Measurements from ENCODE around the gene SSH2.

DNA sequence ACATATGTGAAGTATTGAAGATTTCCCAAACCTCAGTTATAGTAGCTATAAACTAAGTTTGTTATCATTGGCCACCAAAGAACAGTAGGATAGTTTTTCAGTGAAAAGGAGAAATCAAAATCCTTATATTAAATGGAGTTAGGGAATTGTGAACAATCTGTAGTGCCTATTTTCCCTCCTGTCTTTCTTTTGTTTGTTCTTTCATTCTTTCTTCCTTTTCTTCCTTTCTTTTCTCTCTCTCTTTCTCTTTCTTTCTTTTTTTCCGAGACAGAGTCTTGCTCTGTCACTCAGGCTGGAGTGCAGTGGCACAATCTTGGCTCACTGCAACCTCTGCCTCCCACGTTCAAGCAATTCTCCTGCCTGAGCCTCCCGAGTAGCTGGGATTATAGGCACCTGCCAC, 48.8 kb downstream of the SSH2 start:
- TF ChIP-seq, protein P1, sequence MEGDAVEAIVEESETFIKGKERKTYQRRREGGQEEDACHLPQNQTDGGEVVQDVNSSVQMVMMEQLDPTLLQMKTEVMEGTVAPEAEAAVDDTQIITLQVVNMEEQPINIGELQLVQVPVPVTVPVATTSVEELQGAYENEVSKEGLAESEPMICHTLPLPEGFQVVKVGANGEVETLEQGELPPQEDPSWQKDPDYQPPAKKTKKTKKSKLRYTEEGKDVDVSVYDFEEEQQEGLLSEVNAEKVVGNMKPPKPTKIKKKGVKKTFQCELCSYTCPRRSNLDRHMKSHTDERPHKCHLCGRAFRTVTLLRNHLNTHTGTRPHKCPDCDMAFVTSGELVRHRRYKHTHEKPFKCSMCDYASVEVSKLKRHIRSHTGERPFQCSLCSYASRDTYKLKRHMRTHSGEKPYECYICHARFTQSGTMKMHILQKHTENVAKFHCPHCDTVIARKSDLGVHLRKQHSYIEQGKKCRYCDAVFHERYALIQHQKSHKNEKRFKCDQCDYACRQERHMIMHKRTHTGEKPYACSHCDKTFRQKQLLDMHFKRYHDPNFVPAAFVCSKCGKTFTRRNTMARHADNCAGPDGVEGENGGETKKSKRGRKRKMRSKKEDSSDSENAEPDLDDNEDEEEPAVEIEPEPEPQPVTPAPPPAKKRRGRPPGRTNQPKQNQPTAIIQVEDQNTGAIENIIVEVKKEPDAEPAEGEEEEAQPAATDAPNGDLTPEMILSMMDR (IDR thresholded peaks at IDR 0.05; ENCODE audit: insufficient read depth, low read length, poor library complexity, severe bottlenecking): no peak
- TF ChIP-seq EZH2phosphoT487 (conservative IDR thresholded peaks at IDR 0.05; ENCODE audit: low read length): no peak

Data from SU-DHL-6 (cell line).